Left ventricle myocardium inferior (tissue), 1 donor: ENCODE results near the gene TBC1D30. TPM values are rescaled to one million over a fixed set of nuclear protein-coding genes. Genes with fewer than 3 reads are reported as not detected.

Source experiments
- DNase-seq: peaks from one replicate; pipeline ENCODE4 v3.0.0-alpha.2; 2020
- H3K27ac ChIP-seq: fragments of 200-600 bp; replicated peaks from 2 replicates; pipeline ENCODE4 v1.8.0; 2021
- H3K27me3 ChIP-seq: fragments of 200-600 bp; 2 replicates; pipeline ENCODE4 v1.8.0; 2021; ENCODE audit warnings: low read depth
- H3K36me3 ChIP-seq: fragments of 200-600 bp; 2 replicates; pipeline ENCODE4 v1.8.0; 2021
- H3K4me1 ChIP-seq: fragments of 200-600 bp; 2 replicates; pipeline ENCODE4 v1.8.0; 2021
- H3K4me3 ChIP-seq: fragments of 200-600 bp; 2 replicates; pipeline ENCODE4 v1.8.0; 2021; ENCODE audit warnings: mild to moderate bottlenecking, moderate library complexity
- H3K9me3 ChIP-seq: fragments of 200-600 bp; replicated peaks from 2 replicates; pipeline ENCODE4 v1.8.0; 2021
- intact Hi-C: fragments of 100-400 bp; cut with micrococcal nuclease; formaldehyde crosslinking; loops from one replicate; pipeline ENCODE4 v1.11.0; 2022
- total RNA-seq: library from RNA; stranded (reverse); fragmentation: NEBNext Ultra II Directional; extraction: Animal tissue kit (Norgen Biotek cat#: 25700); gene quantifications from one replicate; pipeline ENCODE4 v1.2.1, GENCODE V29; 2021
- TF ChIP-seq, protein P1 (sequence below): fragments of 200-600 bp; IDR thresholded peaks from 2 replicates; pipeline ENCODE4 v1.8.0; 2021; ENCODE audit warnings: antibody characterized with exemption, mild to moderate bottlenecking, borderline replicate concordance
- donor health status: DM: no; HTN: yes; CAD: no; lungs with severe emphysema.

TBC1D30 gene
- total RNA-seq, 1 donor from 2014 or later = 0.77 TPM

- no peaks in the 10 kb centered on the region for H3K4me1 ChIP-seq
- intact Hi-C loops = no loop called here
- H3K4me3 ChIP-seq = no peak overlapping the region
- no peaks in the 10 kb centered on the region for H3K36me3 ChIP-seq
- no peak overlapping the region for H3K27ac ChIP-seq
- TF ChIP-seq, protein P1, sequence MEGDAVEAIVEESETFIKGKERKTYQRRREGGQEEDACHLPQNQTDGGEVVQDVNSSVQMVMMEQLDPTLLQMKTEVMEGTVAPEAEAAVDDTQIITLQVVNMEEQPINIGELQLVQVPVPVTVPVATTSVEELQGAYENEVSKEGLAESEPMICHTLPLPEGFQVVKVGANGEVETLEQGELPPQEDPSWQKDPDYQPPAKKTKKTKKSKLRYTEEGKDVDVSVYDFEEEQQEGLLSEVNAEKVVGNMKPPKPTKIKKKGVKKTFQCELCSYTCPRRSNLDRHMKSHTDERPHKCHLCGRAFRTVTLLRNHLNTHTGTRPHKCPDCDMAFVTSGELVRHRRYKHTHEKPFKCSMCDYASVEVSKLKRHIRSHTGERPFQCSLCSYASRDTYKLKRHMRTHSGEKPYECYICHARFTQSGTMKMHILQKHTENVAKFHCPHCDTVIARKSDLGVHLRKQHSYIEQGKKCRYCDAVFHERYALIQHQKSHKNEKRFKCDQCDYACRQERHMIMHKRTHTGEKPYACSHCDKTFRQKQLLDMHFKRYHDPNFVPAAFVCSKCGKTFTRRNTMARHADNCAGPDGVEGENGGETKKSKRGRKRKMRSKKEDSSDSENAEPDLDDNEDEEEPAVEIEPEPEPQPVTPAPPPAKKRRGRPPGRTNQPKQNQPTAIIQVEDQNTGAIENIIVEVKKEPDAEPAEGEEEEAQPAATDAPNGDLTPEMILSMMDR = no peak
- H3K27me3 ChIP-seq = peaks cover 13% of the 10 kb centered on the region
- no peaks in the 10 kb centered on the region for H3K9me3 ChIP-seq
- no peak for DNase-seq
Observed at GRCh38 chr12:64923536-64923935, 99.1 kb downstream of the TBC1D30 start.

Other genes starting within 250 kb of the TBC1D30 start
- gene RASSF3, start 214.2 kb upstream of the TBC1D30 start, total RNA-seq = 102 TPM
- gene GNS, start 65.2 kb upstream of the TBC1D30 start, total RNA-seq = 97.2 TPM